Stimulated activated naive CD4-positive, alpha-beta T cell treated with Interleukin-2 at 50 U/mL for 16 hours (primary cell): ENCODE results near the gene FAM72D.
"Not testable (repeated sequence)": the region's sequence is repeated elsewhere in the genome, so short reads cannot be mapped to it uniquely, and the experiment has no call there.

ENCODE experiments used
- DNase-seq: peaks from one replicate; lab custom pipeline; 2025; lab: John Stamatoyannopoulos, UW

FAM72D gene

DNA sequence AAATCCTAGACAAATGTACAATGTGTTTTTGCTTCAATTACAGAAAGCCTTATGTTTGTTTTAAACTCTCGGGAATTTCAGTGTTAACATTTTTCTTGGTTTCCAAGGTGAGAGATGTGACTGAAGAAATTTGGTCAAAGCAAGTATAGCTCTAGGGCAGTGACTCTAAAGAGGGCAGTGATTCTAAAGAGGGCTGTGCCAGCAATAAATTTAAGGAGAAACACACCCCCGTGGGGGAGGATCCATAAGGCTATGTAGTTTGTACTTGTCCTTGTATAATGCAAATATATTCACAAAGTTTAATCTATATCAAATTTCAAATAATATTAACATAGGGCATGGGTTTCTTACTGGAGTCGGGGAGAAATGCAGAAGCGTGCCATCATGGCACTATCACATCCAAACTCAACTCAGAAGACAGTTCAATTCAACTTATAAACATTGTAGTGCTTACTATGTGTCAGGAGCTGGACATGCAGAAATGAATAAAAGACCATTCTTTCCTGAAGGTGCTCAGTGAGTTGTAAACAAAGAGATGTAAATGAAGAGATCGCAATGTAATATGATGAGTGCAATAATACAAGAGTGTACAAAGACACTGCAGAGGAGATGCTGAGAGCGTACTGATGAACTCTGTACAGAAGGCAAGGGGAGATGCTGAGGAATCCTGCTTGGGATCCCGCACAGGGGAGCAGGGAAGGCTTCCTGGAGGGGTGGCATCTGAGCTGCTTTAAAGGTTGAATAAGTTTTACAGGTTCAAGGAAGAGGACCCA is 13.1 kb upstream of the FAM72D start:
- DNase-seq: not testable (repeated sequence)

DNA sequence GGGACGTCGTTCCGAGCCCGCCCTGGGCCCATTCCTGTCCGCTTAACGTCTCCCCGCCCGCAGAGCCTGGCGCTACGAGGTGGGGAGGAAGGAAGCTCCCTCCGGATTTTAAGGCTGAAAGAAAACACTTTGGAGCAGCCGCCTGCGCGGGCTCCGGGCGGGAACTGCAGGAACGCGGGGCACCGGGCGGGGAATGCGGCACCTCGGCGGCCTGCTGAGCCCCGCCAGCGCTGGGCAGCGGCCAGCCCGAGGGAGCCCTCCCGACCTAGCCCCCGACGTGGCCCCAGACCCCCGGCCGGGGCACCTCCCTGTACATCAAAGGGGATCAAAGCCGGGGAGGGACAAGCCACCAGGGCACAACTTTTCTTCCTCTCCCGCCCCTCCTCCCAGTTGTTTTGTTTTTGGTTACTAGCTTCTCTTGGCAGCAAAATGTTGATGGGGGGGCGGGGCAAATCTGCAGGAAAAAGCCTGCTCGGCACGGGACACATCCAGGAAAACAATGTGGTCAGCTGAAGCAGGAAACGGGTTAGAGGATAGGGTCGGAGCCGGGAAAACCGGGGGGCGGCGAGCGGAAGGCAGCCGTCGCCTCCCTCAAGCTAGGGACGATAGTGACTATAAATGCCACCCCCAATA is 2.1 kb upstream of the FAM72D start:
- not testable (repeated sequence) for DNase-seq

DNA sequence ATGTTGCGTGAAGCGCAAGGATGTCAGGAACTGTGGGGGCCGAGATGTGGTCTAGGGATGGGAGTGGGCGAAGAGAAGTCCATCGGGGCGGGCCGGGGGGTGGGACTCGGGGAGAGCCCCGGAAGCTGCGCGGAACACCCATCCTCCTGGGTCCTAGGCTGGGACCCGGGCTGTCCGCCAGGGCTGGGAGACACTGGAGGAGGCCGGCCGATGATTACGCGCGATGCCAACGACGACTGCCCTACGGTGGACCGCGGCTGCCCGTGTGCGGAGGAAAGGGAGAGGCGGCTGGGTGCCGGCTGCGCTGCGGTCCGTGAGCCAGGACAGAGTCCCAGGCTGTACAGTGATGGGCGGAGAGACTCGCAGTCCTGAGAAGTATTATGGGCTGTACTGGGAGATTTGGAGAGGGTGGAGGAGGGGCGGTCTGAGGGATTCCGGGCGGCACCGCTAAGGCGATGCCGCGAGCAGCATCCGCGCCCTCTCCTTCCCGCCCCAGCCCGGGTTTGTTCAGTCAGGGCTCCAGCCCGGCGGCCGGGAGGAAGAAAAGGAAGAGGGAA is 1.0 kb upstream of the FAM72D start:
- not testable (repeated sequence) for DNase-seq

GRCh38 chr1:145101725-145102124 is 6.0 kb downstream of the FAM72D start:
- not testable (repeated sequence) for DNase-seq

- not testable (repeated sequence) for DNase-seq
These were observed 7.5 kb downstream of the FAM72D start for GRCh38 chr1:145103294-145103693.

DNA sequence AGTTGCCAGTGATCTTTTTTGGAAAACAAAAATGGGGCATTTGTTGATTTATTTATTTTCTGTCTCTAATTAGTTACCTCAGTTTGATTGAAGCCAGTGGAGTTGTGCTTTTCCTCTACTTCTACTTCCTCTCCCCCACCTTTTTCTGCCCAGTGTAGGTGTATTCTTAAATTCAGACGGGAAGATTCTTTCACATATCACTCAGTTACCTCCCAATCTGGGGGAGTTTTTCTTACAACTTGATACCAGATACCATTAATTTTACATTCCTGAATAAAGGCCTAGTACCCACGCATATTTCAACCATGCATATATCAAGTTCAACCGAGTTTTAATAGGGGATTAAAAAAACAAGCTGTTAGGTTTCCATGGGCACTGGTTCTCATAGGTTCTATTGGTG is 15.9 kb downstream of the FAM72D start:
- DNase-seq: not testable (repeated sequence)

- not testable (repeated sequence) for DNase-seq
These were observed 16.9 kb downstream of the FAM72D start for GRCh38 chr1:145112703-145113102.

DNA sequence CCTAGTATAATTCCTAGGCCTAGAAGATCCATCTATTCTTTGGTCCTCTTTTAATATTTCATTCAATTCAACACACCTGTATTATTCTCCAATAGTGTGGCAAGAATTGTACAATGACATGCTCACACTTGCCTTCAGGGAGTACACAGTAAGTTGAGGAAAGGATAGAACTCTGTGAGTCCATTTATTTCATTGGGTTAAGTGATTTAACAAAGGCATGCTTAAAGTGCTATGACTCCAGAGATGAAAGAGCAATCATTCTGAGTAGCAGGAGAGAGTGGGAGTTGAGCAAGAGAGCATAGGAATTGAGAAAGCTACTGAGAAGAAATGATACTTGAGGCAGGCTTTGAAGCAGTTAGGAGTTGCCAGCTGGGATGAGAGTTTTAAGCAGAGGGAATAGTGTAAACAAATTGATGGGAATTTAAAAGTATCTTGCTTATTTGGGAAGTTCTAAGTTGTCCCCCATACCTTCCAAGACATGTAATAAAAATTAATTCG is 18.8 kb downstream of the FAM72D start:
- not testable (repeated sequence) for DNase-seq

DNA sequence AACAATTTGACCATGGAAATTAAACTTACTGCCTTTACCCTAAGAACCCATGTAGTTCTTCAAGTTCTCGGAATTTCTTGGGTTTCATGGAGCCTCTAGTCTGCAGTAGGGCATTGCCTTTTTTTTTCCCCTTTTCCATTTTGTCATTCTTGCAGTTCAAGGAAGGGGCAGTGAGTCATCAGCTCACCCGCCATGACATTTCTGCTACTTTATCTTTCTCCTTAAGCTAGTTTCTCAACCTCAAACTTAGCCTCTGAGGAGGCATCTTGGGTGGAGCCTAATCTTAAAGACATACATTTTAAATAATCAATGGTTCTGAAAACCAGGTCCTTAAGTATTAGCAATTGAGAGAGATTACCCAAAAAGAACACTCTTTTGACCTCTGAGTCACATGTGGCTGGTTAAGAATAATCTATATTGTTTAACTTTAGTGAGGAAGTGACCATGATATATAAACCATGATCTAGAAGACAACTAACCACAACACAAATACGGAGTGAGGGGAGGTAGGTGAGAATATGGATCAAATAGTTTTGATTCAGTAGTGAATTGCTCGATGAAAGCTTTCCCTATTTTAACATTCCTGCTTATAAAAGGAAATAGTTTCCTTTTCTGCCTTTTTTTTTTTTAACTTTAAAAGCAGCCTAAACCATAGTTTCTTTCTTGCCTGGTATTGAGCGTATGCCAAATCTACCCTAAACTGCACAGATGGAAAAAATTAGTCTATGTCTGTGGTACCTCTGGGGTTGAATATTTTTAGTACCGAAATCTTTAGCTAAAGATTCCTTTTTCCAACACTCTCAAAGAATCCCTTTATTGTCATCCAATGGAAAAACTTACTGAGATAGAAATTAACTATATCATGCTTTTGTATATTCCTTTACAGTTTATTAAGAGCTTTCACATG is 20.1 kb downstream of the FAM72D start:
- not testable (repeated sequence) for DNase-seq

GRCh38 chr1:145119842-145120241 is 24.1 kb downstream of the FAM72D start:
- not testable (repeated sequence) for DNase-seq

DNA sequence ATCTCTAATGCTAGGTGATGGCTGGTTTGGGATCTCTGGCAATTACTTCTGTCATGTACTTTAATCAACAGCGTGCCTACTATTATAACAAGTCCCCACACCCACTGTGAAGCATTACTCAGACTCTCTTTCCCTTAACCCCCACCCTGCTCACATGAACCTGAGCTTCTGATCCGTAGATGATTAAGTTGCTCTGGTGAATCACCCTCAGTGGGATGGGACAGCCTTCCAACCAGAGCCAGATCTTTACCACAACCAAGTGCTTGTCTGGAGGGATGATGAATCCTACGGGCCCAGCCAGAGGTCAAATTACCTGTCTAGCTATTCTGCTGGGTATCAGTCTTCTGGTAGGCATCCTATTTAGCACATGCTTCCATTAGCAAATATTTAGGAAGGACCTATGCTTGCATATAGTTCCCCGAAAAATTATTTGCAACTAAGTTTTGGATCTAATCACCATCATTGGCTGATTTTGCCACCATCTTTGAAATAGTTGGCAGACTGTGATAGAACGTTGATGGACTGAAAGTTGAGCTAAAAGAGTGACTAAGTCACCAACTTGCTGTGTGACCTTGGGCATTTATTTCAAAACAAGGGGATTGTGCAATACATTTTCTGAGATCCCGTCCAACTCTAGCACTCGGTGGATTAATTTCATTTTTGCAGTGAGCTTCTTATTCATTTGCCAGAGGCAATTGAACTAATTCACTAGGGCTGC is 26.7 kb downstream of the FAM72D start:
- not testable (repeated sequence) for DNase-seq

GRCh38 chr1:145123062-145123395 is 27.3 kb downstream of the FAM72D start:
- not testable (repeated sequence) for DNase-seq

DNA sequence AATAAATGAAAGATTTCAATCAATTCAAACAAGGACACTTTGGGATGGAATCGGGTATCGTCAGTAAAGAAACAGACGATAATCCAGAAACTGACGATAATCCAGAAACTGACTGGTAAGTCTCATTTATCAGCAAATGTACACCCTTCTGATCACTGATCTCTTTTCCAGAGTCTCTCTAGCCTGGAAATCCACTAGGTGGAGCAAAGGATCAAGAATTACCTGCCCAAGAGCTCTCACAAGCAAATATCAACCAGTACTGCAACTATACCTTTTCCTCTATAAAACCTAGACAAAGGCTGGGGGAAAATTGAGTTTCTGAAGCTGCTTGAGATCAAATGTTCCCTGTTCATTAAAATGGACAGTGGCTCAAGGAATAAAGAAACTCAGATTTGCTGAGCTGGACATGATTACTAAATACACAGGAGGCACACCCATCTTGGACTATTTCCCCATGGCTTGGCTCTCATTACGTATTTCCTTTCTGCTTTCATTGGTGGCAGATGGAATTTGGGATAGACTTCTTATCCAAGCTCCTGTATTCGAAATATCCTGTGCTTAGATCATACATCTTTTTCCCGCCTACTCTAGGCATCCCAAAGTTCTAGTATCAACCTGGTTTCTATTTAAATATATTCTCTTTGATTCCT is 28.3 kb downstream of the FAM72D start:
- DNase-seq: not testable (repeated sequence)

GRCh38 chr1:145125112-145125511 is 29.3 kb downstream of the FAM72D start:
- not testable (repeated sequence) for DNase-seq

GRCh38 chr1:145127144-145127543 is 31.4 kb downstream of the FAM72D start:
- not testable (repeated sequence) for DNase-seq

GRCh38 chr1:145128697-145129469 is 33.1 kb downstream of the FAM72D start:
- not testable (repeated sequence) for DNase-seq

GRCh38 chr1:145134476-145134875 is 38.7 kb downstream of the FAM72D start:
- not testable (repeated sequence) for DNase-seq

GRCh38 chr1:145140549-145140948 is 44.8 kb downstream of the FAM72D start:
- DNase-seq: not testable (repeated sequence)

DNA sequence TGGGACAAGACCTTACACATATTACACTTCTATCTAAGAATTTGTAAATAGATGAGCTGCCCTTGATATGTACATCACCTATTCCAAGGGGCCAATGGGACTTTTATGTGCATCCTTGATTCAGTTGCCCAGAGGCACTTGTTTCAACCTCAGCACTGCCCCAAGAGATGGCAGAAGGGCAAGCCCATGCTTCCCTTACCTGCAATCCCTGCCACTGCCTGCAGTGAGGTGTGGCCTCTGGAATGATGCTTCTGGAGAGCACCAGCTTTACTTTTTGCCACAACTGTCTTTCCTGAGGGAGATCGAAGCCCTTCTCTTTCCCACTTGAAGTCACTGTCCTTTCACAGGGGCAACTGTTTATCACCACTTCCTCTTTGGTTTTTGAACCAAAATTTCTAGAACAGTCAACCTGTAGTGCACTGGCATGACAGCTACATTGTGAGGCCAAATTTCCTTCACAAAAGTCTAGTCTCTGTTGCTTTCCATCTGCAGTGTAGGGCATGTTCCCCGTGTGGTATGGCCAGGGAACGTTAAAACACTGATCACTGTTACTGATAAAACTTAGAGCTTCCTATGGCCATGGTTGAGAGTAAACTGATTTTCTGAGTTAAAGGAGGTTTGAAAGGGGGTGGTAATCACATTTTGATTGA is 48.6 kb downstream of the FAM72D start:
- DNase-seq: not testable (repeated sequence)
